IMR-90 (cell line): ENCODE results near the gene CRBN.

Source experiments
- CTCF ChIP-seq: conservative IDR thresholded peaks from 2 replicates; pipeline ENCODE4 v1.5.1; 2012; ENCODE audit warnings: mild to moderate bottlenecking, low read depth, low read length, improper control_type of control experiment
- RAD21 ChIP-seq: IDR thresholded peaks from 2 replicates; pipeline ENCODE4 v1.6.1; 2012; ENCODE audit warnings: low read length, improper control_type of control experiment

GRCh38 chr3:3125977-3126376 is 53.5 kb downstream of the CRBN start:
- TF ChIP-seq CTCF (no peak), RAD21 (no peak)
